HG03457 (cell line): Measurements from ENCODE around the gene ANKS3.

Source experiments
- ATAC-seq: cut with Tn5 transposase; IDR thresholded peaks from one replicate; pipeline ENCODE4 v1.9.1; 2021; ENCODE audit warnings: moderate number of reproducible peaks; ENCODE audit not compliant: unreplicated experiment

Gene ANKS3, protein sequence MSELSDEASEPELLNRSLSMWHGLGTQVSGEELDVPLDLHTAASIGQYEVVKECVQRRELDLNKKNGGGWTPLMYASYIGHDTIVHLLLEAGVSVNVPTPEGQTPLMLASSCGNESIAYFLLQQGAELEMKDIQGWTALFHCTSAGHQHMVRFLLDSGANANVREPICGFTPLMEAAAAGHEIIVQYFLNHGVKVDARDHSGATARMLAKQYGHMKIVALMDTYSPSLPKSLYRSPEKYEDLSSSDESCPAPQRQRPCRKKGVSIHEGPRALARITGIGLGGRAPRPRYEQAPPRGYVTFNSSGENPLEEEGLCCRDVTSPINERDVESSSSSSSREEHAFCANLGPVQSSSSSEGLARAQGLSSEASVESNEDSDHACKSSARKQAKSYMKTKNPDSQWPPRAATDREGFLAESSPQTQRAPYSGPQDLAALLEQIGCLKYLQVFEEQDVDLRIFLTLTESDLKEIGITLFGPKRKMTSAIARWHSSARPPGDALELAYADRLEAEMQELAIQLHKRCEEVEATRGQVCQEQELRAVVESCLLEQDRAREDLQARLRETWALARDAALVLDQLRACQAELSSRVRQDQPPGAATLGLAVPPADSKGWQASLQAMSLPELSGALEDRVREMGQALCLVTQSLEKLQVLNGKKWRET

DNA sequence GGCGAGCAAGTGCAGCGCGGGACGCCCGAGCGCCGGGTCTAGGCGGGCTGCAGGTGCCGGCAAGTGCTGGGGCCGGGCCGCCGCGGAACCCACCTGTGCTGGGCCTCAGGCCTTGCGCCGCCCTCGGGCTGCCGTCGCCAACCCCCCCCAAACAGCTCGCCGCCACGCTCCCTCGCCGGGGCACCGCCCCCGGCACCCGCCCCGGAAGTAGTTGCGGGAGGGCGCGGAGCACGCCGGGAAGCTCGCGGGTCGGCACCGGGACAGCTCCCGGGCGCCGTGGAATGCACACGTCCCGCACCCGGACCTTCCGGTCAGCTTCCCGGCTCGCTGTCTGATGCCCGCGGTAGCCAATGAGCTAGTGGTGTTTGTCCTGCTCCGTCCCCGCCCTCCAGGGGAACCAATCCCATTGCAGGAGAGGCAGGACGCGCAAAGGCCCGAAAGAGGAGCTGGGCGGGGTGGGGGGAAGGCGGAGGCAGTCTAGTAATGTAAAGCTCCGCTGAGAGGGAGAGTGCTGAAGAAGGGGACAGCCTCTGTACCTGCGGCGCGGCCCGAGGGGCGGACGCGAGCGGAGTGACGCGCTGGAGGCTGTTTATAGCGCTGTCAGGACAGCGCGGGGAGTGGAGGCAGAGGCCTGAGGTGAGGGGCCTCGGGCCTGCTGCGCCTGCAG is at the start of gene ANKS3, which contains the start of gene DNAAF8:
ANKS3 (minus strand) TSS at position 209 of the 667 bp plus-strand sequence. CDS start 4,122 bp downstream, outside the sequence.
DNAAF8 (plus strand) TSS at position 475 of the 667 bp plus-strand sequence. CDS start 1,978 bp downstream, outside the sequence.
- peak; percentile 56 for ATAC-seq

- no peak for ATAC-seq
Measured at GRCh38 chr16:4783251-4783950, 49.3 kb upstream of the ANKS3 start.

GRCh38 chr16:4780235-4780634 is 46.2 kb upstream of the ANKS3 start:
- ATAC-seq, result no peak

DNA sequence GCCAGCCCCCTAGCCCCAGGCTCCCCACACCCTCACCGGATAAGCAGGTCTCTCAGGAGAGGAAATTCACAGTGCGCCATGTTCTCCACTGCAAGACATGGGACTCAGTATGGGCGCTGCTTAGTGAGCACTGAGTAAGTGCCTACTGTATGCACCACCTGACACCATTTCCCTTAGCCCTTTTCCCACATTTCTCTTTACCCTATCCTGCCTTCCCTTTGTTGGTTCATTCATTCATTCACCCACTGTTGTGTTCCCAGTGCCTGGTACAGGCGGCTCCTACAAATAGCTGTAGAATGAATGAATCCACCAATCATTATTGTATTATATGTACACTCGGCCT is 44.0 kb upstream of the ANKS3 start:
- ATAC-seq, result no peak

DNA sequence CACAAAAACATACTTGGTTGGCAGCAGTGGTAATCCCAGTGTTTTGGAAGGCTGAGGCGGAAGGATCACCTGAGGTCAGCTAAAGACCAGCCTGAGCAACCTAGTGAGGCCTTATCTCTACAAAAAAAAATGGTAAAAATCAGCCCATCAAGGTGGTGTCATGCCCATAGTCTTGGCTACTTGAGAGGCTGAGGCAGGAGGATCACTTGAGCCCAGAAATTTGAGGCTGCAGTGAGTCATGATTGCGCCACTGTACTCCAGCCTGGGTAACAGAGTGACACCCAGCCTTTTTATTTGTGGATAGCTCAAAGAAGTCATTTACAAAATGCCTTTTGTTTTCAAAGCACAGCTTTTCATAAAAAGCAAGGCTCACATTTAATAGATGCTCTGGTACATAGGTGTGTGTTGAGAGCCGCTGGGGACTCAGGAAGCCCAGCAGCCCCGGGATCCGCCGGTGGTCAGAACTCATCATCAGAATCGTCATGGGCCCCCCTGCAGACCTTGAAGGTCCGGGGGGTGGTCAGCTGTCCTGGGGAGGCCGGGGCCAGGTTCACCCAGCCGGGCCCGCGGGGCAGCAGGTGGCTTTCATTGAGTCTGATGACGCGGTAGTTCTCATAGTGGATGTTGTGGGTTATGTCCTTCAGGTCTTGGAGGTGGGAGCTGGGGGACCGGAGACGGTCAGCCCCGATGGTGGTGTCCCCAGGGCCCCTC is 43.4 kb upstream of the ANKS3 start:
- ATAC-seq, result no peak

- ATAC-seq, result no peak
Measured at GRCh38 chr16:4776141-4776705, 42.2 kb upstream of the ANKS3 start.

- no peak for ATAC-seq
Measured at GRCh38 chr16:4775005-4775404, 40.9 kb upstream of the ANKS3 start.

DNA sequence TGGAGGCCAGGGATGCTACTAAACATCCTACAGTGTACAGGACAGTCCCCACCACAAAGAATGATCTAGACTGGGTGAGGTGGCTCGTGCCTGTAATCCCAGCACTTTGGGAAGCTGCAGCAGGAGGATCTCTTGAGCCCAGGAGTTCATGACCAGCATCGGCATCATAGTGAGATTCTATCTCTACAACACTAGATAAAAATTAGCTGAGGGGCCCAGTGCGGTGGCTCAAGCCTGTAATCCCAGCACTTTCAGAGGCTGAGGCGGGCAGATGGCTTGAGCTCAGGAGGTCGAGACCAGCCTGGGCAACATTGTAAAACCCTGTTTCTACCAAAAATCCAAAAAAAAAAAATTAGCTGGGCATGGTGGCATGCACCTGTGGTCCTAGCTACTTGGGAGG is 38.3 kb upstream of the ANKS3 start:
- no peak for ATAC-seq

DNA sequence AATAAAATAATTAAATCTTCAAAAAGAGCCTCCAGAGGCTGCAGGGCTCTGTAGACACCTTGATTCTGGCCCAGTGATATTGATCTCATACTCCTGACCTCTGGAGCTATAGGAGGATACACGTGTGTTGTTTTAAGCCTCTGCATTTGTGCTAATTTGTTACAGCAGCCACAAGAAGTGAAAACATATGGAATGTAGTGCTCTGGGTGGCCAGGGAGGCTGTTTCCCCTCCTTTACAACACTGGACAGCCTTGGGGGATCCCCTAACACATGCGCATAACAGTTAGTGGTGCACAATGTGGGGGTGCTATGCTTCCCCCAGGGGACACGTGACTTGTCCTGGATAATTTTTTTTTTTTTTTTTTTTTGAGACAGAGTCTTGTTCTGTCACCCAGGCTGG is 37.6 kb upstream of the ANKS3 start:
- ATAC-seq, result no peak

DNA sequence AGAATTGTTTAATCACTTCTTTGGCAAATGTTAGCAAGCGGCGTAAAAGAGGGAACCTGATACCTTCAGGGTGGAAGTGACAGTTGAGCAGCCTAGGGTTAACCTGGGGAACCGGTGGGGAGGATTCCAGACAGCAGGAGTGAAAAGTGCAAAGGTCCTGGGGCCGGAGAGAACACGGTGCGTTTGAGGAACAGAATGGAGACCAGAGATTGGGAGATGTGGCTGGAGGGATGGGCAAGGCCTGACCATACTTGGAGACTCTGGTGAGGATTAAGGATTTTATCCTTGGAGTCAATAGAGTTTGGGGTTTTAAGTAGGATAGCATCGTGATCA is 35.2 kb upstream of the ANKS3 start:
- ATAC-seq, result no peak

DNA sequence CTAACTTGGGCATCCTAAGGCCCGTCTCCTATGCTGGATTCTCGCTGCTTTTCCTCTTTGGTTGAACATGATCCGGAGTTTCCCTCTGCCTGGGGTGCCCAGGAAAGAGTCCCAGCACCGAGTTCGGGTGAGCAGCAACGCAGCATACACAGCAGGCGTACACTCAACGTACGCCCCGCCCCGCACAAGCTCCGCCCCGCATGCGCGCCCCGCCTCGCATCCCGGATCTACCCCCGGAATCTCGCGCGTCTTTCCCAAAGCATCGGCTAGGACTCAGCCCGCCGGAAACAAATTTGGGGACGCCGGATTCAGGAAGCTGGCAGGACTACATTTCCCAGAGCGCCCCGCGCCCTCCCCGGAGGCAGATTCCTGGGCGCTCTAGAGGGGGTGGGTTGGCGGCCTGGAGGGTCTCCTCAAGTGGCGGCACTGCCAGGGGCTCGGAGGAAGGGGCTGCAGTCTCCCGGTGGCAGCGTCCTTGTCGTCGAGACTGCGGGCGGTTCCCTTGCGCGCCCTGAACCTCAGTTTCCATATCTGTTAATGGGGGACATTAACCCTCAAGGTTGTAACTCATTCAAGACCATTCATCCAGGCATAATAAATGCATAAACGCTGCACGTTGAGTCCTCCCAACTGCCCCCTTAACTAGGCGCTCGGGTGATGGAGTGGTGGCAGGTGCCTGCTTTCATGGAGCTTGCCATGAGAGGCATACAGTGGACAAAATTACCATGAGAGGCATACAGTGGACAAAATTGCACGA is 34.7 kb upstream of the ANKS3 start:
- peak; percentile 59 for ATAC-seq

- peak; percentile 6 for ATAC-seq
Measured at GRCh38 chr16:4767872-4768548, 33.9 kb upstream of the ANKS3 start.

- peak; percentile 63 for ATAC-seq
Measured at GRCh38 chr16:4766875-4767628, 33.0 kb upstream of the ANKS3 start, which contains the start of gene ZNF500. ZNF500 (minus strand) TSS chr16:4767162; CDS start chr16:4765978, 1,184 bp downstream.

- no peak for ATAC-seq
Measured at GRCh38 chr16:4765511-4766474, 31.7 kb upstream of the ANKS3 start.

DNA sequence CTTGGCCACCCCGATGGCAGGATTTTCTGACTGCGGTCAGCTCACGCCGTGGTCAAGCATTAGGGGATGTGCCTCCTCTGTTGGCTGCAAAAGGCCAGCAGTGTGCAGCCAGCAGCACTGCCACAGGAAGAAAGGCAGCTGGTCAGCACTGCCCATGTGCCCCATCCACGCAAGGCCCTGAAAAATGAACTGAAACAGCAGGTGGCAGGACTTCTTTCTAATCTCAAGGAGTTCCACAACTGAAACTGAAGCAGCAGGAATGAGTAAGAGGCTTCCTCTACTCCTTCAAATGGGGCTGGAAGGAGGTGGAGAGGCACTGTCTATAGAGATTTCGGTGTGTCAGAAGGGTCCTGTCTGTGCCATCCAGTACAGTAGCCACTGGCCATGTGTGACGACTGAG is 29.7 kb upstream of the ANKS3 start:
- ATAC-seq, result no peak

- no peak for ATAC-seq
Measured at GRCh38 chr16:4762205-4762604, 28.1 kb upstream of the ANKS3 start.
